ENCODE measurements around the gene SPAG16.

DNA sequence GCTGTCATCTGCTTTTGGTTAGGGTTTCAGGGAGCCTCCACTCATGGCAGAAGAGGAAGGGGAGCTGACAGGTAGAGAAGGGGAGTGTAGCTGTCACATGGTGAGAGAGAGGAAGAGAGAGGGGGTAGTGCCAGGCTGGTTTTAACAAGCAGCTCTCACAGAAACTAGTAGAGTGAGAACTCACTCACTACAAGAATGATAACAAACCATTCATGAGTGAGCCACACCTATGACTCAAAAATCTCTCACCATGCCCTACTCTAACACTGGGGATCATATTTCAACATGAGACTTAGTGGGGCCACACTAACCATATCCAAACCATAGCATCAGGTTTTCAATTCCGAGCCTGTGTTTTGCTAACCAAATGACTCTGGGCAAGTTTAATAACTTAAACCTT, 851.7 kb downstream of the SPAG16 start:
- TF ChIP-seq, protein P1, sequence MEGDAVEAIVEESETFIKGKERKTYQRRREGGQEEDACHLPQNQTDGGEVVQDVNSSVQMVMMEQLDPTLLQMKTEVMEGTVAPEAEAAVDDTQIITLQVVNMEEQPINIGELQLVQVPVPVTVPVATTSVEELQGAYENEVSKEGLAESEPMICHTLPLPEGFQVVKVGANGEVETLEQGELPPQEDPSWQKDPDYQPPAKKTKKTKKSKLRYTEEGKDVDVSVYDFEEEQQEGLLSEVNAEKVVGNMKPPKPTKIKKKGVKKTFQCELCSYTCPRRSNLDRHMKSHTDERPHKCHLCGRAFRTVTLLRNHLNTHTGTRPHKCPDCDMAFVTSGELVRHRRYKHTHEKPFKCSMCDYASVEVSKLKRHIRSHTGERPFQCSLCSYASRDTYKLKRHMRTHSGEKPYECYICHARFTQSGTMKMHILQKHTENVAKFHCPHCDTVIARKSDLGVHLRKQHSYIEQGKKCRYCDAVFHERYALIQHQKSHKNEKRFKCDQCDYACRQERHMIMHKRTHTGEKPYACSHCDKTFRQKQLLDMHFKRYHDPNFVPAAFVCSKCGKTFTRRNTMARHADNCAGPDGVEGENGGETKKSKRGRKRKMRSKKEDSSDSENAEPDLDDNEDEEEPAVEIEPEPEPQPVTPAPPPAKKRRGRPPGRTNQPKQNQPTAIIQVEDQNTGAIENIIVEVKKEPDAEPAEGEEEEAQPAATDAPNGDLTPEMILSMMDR (IDR thresholded peaks at IDR 0.05; ENCODE audit: insufficient read depth, low read length), result no peak
- TF ChIP-seq, protein P2, sequence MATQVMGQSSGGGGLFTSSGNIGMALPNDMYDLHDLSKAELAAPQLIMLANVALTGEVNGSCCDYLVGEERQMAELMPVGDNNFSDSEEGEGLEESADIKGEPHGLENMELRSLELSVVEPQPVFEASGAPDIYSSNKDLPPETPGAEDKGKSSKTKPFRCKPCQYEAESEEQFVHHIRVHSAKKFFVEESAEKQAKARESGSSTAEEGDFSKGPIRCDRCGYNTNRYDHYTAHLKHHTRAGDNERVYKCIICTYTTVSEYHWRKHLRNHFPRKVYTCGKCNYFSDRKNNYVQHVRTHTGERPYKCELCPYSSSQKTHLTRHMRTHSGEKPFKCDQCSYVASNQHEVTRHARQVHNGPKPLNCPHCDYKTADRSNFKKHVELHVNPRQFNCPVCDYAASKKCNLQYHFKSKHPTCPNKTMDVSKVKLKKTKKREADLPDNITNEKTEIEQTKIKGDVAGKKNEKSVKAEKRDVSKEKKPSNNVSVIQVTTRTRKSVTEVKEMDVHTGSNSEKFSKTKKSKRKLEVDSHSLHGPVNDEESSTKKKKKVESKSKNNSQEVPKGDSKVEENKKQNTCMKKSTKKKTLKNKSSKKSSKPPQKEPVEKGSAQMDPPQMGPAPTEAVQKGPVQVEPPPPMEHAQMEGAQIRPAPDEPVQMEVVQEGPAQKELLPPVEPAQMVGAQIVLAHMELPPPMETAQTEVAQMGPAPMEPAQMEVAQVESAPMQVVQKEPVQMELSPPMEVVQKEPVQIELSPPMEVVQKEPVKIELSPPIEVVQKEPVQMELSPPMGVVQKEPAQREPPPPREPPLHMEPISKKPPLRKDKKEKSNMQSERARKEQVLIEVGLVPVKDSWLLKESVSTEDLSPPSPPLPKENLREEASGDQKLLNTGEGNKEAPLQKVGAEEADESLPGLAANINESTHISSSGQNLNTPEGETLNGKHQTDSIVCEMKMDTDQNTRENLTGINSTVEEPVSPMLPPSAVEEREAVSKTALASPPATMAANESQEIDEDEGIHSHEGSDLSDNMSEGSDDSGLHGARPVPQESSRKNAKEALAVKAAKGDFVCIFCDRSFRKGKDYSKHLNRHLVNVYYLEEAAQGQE (IDR thresholded peaks at IDR 0.05; ENCODE audit: insufficient replicate concordance, low read depth), result no peak
- no peak for TF ChIP-seq POLR2AphosphoS5 (IDR thresholded peaks at IDR 0.05; ENCODE audit: low read depth)
- no peak for TF ChIP-seq SPI1 (IDR thresholded peaks at IDR 0.05; ENCODE audit: borderline replicate concordance, low read depth)

Measured in HL-60 (cell line).